GM12878 (cell line): Measurements from ENCODE around the gene MSL3B.

Experiments used
- ATAC-seq: fragments of 200-7000 bp; cut with Tn5 transposase; 3 replicates; pipeline ENCODE4 v1.9.1; 2020; ENCODE audit warnings: mild to moderate bottlenecking, moderate library complexity
- BruUV-seq: library from RNA; stranded (reverse); fragments of 400-500 nt; replicated peaks from 2 replicates; lab custom pipeline; 2021; lab: Mats Ljungman, UMichigan
- CTCF ChIA-PET: fragments of 300-600 bp; sonication (Branson Sonifier 250); formaldehyde crosslinking; extraction: SDS; loops from one replicate; lab custom pipeline; 2021; ENCODE audit warnings: inconsistent platforms; lab: Yijun Ruan, JAX
- POLR2A ChIA-PET: fragments of 350-600 bp; formaldehyde crosslinking; extraction: SDS; loops from one replicate; lab custom pipeline; 2021; ENCODE audit warnings: inconsistent platforms; lab: Charles Lee
- RAD21 ChIA-PET: fragments of 300-600 bp; sonication (Branson Sonifier 250); formaldehyde crosslinking; loops from one replicate; lab custom pipeline; 2023; ENCODE audit warnings: antibody characterized with exemption; ENCODE audit not compliant: unreplicated experiment; lab: Charles Lee
- SMC1A ChIA-PET: fragments of 300-600 bp; sonication (Branson Sonifier 250); formaldehyde crosslinking; loops from one replicate; lab custom pipeline; 2023; ENCODE audit not compliant: unreplicated experiment, uncharacterized antibody; lab: Charles Lee
- DNase-seq: peaks from one replicate; pipeline ENCODE4 v3.0.0-alpha.2; 2011; ENCODE audit warnings: low read depth, low spot score
- FAIRE-seq: peaks from 3 replicates; lab custom pipeline; 2011; peaks lifted over from hg19 to GRCh38; lab: Jason Lieb, UNC
- H2AFZ ChIP-seq: 2 replicates; pipeline ENCODE4 v1.6.0; 2011; ENCODE audit warnings: low read depth, low read length, control low read depth; ENCODE audit not compliant: control insufficient read depth
- H3K27ac ChIP-seq: 2 replicates; pipeline ENCODE4 v1.5.1; 2011; ENCODE audit warnings: control low read depth; ENCODE audit not compliant: control insufficient read depth, insufficient read depth
- H3K27me3 ChIP-seq, 2 experiments: replicated peaks in 1 of 2; 2 replicates each; pipeline versions ENCODE4 v1.6.0 to v1.6.1; 2011; ENCODE audit warnings: low read length in 1 of 2; ENCODE audit not compliant: control insufficient read depth in 2 of 2, insufficient read depth in 2 of 2
- H3K36me3 ChIP-seq, 2 experiments: 2 replicates each; pipeline ENCODE4 v1.5.1; 2011; ENCODE audit warnings: low read length in 1 of 2; ENCODE audit not compliant: control insufficient read depth in 2 of 2, insufficient read depth in 2 of 2
- H3K4me1 ChIP-seq: 2 replicates; pipeline ENCODE4 v1.6.1; 2011; ENCODE audit warnings: mild to moderate bottlenecking, low read length, moderate library complexity, mixed read lengths; ENCODE audit not compliant: control insufficient read depth, insufficient read depth
- H3K4me2 ChIP-seq: 2 replicates; pipeline ENCODE4 v1.6.0; 2011; ENCODE audit warnings: control low read depth; ENCODE audit not compliant: control insufficient read depth, insufficient read depth
- H3K4me3 ChIP-seq: fragments of 200-600 bp; sonication (generic); 2 replicates; pipeline ENCODE4 v1.5.1; 2016
- H3K79me2 ChIP-seq: 2 replicates; pipeline ENCODE4 v1.6.0; 2011; ENCODE audit warnings: low read length; ENCODE audit not compliant: control insufficient read depth, insufficient read depth
- H3K9ac ChIP-seq: 2 replicates; pipeline ENCODE4 v1.8.0; 2011; ENCODE audit warnings: low read length, control low read depth, mixed read lengths; ENCODE audit not compliant: control insufficient read depth, insufficient read depth
- H3K9me3 ChIP-seq: replicated peaks from 3 replicates; pipeline ENCODE4 v1.5.1; 2011; ENCODE audit warnings: mild to moderate bottlenecking, low read length; ENCODE audit not compliant: control insufficient read depth, insufficient read depth
- H4K20me1 ChIP-seq: 2 replicates; pipeline ENCODE4 v1.6.0; 2011; ENCODE audit not compliant: control insufficient read depth, insufficient read depth
- BCL3 ChIP-seq: IDR thresholded peaks from 2 replicates; pipeline ENCODE4 v1.6.1; 2011; ENCODE audit warnings: borderline replicate concordance, low read depth, mild to moderate bottlenecking, moderate library complexity, low read length; ENCODE audit not compliant: insufficient read depth, poor library complexity, severe bottlenecking
- CBX5 ChIP-seq: sonication (generic); IDR thresholded peaks from 2 replicates; pipeline ENCODE4 v1.6.1; 2016; ENCODE audit warnings: low read depth, moderate library complexity, mild to moderate bottlenecking, inconsistent platforms
- CREM ChIP-seq: IDR thresholded peaks from 2 replicates; pipeline ENCODE4 v1.6.1; 2014; ENCODE audit warnings: antibody characterized with exemption, low read depth
- E2F4 ChIP-seq: IDR thresholded peaks from 2 replicates; pipeline ENCODE4 v1.6.1; 2012; ENCODE audit warnings: low read depth, low read length, improper control_type of control experiment
- FOS ChIP-seq: IDR thresholded peaks from 3 replicates; pipeline ENCODE4 v1.6.1; 2011; ENCODE audit warnings: borderline replicate concordance; ENCODE audit not compliant: insufficient read length; ENCODE audit errors: extremely low read depth
- MYB ChIP-seq: fragments of 150-350 bp; IDR thresholded peaks from 2 replicates; pipeline ENCODE4 v1.6.1; 2014; ENCODE audit warnings: mild to moderate bottlenecking, low read depth, low read length, borderline replicate concordance
- PML ChIP-seq: IDR thresholded peaks from 2 replicates; pipeline ENCODE4 v1.6.1; 2012; ENCODE audit warnings: low read length, inconsistent platforms
- SP1 ChIP-seq: IDR thresholded peaks from one replicate; pipeline ENCODE4 v1.6.1; 2011; ENCODE audit warnings: low read depth, low read length
- SPI1 ChIP-seq: IDR thresholded peaks from 2 replicates; pipeline ENCODE4 v1.6.1; 2011; ENCODE audit warnings: low read depth, mild to moderate bottlenecking, low read length, moderate library complexity, borderline replicate concordance; ENCODE audit not compliant: insufficient read depth
- SRF ChIP-seq, 2 experiments: IDR thresholded peaks; 2 replicates each; pipeline ENCODE4 v1.6.1; 2011; ENCODE audit warnings: low read depth in 2 of 2, low read length in 2 of 2, mild to moderate bottlenecking in 1 of 2, moderate library complexity in 1 of 2
- STAT3 ChIP-seq: IDR thresholded peaks from 2 replicates; pipeline ENCODE4 v1.6.1; 2011; ENCODE audit warnings: low read depth, low read length, improper control_type of control experiment
- TBL1XR1 ChIP-seq: IDR thresholded peaks from 2 replicates; pipeline ENCODE4 v1.6.1; 2012; ENCODE audit warnings: low read depth, low read length, improper control_type of control experiment
- TCF3 ChIP-seq: IDR thresholded peaks from 2 replicates; pipeline ENCODE4 v1.6.1; 2012; ENCODE audit warnings: low read depth, mild to moderate bottlenecking, low read length, borderline replicate concordance; ENCODE audit not compliant: insufficient read depth
- TCF7 ChIP-seq: IDR thresholded peaks from 2 replicates; pipeline ENCODE4 v1.6.1; 2014; ENCODE audit warnings: antibody characterized with exemption, borderline replicate concordance
- WRNIP1 ChIP-seq: IDR thresholded peaks from 2 replicates; pipeline ENCODE4 v1.6.1; 2011; ENCODE audit warnings: low read depth, low read length, improper control_type of control experiment, borderline replicate concordance
- ZNF592 ChIP-seq: fragments of 450-650 bp; IDR thresholded peaks from 2 replicates; pipeline ENCODE4 v1.6.1; 2017; ENCODE audit warnings: mild to moderate bottlenecking, moderate library complexity
- WGBS: methylation state at CpG from one replicate; pipeline ENCODE4 v1.1.6; 2016; ENCODE audit warnings: low lambda C conversion rate; ENCODE audit not compliant: insufficient replicate concordance, insufficient coverage; ENCODE audit errors: missing lambda C conversion rate; 5-methylcytosine and 5-hydroxymethylcytosine counted together
- in situ Hi-C: fragments of 300-500 bp; cut with MboI; formaldehyde crosslinking; loops from 9 replicates; pipeline ENCODE4 v1.14.3; 2018; ENCODE audit warnings: mixed read lengths
- intact Hi-C: fragments of 100-400 bp; cut with micrococcal nuclease; formaldehyde crosslinking; loops from one replicate; pipeline ENCODE4 v1.14.2; 2022; ENCODE audit not compliant: unreplicated experiment

The MSL3B gene

GRCh38 chr2:233862261-233862768 is 5.9 kb downstream of the MSL3B start (continued):
- TF ChIP-seq MYB (no peak), CREM (no peak)

- ChIA-PET CTCF (interaction anchor here (0.7 to 2.0 kb wide), 11 partner anchors 8 to 465 kb away, joined by 3 to 11 read pairs (median 3); no protein-coding TSS in a partner anchor), POLR2A (no interaction called here), SMC1A (interaction anchor here (0.6 kb wide), 1 partner anchor 90 kb away, joined by 3 read pairs; no protein-coding TSS in a partner anchor), RAD21 (no interaction called here)
- DNase-seq (no peak), FAIRE-seq (no peak), ATAC-seq (no peak)
- H2AFZ ChIP-seq: no peak overlapping the region
- no peak overlapping the region for H3K27ac ChIP-seq
- in situ Hi-C loops: no loop called here
- peaks cover 10% of the 10 kb centered on the region for H3K79me2 ChIP-seq
- H3K4me3 ChIP-seq: no peak overlapping the region
- H3K4me2 ChIP-seq: no peak overlapping the region
- intact Hi-C loops: no loop called here
- no TSS peak for BruUV-seq
- H3K9me3 ChIP-seq: no peaks in the 10 kb centered on the region
- WGBS: 27% methylated on average over 4 of the region's 4 CpGs
- no peak overlapping the region for H3K9ac ChIP-seq
- H3K36me3 ChIP-seq: no peaks in the 10 kb centered on the region
- H4K20me1 ChIP-seq: no peaks in the 10 kb centered on the region
- no peaks in the 10 kb centered on the region for H3K4me1 ChIP-seq
- H3K27me3 ChIP-seq: no peaks in the 10 kb centered on the region
- TF ChIP-seq TCF3: no peak
- TF ChIP-seq CBX5: no peak
- no peak for TF ChIP-seq BCL3
- no peak for TF ChIP-seq TCF7
- no peak for TF ChIP-seq E2F4
- no peak for TF ChIP-seq WRNIP1
- no peak for TF ChIP-seq PML
- TF ChIP-seq TBL1XR1: no peak
- no peak for TF ChIP-seq STAT3
- no peak for TF ChIP-seq SPI1
- no peak for TF ChIP-seq SP1
- TF ChIP-seq SRF (IDR thresholded peaks at IDR 0.05; ENCODE audit: low read depth in 2 of 2, low read length in 2 of 2): no peak
- no peak for TF ChIP-seq ZNF592
- no peak for TF ChIP-seq FOS
Observed at GRCh38 chr2:233858331-233858730, 9.9 kb downstream of the MSL3B start.
